ENCODE data around the gene HYOU1. TPM values are rescaled to one million over a fixed set of nuclear protein-coding genes. Genes with fewer than 3 reads are reported as not detected.
A peak's percentile ranks its signal among the peaks of the same experiment; 100 is the strongest.
"Not testable (repeated sequence)": the region's sequence is repeated elsewhere in the genome, so short reads cannot be mapped to it uniquely, and the experiment has no call there.

HYOU1 gene
- 117 and 126 TPM in 2 replicates for total RNA-seq (ENCODE audit: low replicate concordance)

- H3K4me3 ChIP-seq (ENCODE audit: low read depth, low read length) = peak within 1 kb of the TSS; percentile 85
- DNase-seq (ENCODE audit: low read depth) = peak; percentile 92
- peak; percentile 47 for TF ChIP-seq CTCF (IDR thresholded peaks at IDR 0.05; ENCODE audit: insufficient read depth, low read length)
Observed at GRCh38 chr11:119057000-119057769, at the start of gene HYOU1. Gene HYOU1 (minus strand): TSS chr11:119057205. CDS start chr11:119056160, 1,045 bp downstream.

- H3K4me3 ChIP-seq (ENCODE audit: low read depth, low read length) = no peak overlapping the region
- no peak for TF ChIP-seq CTCF (IDR thresholded peaks at IDR 0.05; ENCODE audit: insufficient read depth, low read length)
- DNase-seq (ENCODE audit: low read depth) = no peak
Observed at GRCh38 chr11:119103793-119104192, 46.8 kb upstream of the HYOU1 start.

- not testable (repeated sequence) for DNase-seq (ENCODE audit: low read depth)
- H3K4me3 ChIP-seq (ENCODE audit: low read depth, low read length) = peak overlapping the region; percentile 90
Observed at GRCh38 chr11:119103161-119103664, 46.2 kb upstream of the HYOU1 start.

- no peak for TF ChIP-seq CTCF (IDR thresholded peaks at IDR 0.05; ENCODE audit: insufficient read depth, low read length)
- peak; percentile 99 for DNase-seq (ENCODE audit: low read depth)
- H3K4me3 ChIP-seq (ENCODE audit: low read depth, low read length) = peak within 1 kb of the TSS; percentile 90
Observed at GRCh38 chr11:119101759-119102423, 44.9 kb upstream of the HYOU1 start, which contains the start of gene DPAGT1. Gene DPAGT1 (minus strand): TSS chr11:119101853. CDS start chr11:119101655, 198 bp downstream.

GRCh38 chr11:119100994-119101758, 44.2 kb upstream of the HYOU1 start:
- peak overlapping the region; percentile 90 for H3K4me3 ChIP-seq (ENCODE audit: low read depth, low read length)
- no peak for DNase-seq (ENCODE audit: low read depth)
- peak; percentile 11 for TF ChIP-seq CTCF (IDR thresholded peaks at IDR 0.05; ENCODE audit: insufficient read depth, low read length)

GRCh38 chr11:119100246-119100970, 43.4 kb upstream of the HYOU1 start:
- DNase-seq (ENCODE audit: low read depth) = peak; percentile 67
- TF ChIP-seq CTCF (IDR thresholded peaks at IDR 0.05; ENCODE audit: insufficient read depth, low read length) = peak; percentile 53
- H3K4me3 ChIP-seq (ENCODE audit: low read depth, low read length) = peak overlapping the region; percentile 90

All from fibroblast of the aortic adventitia (primary cell).